ENCODE results near the gene HOXA5.

The HOXA5 gene

DNA sequence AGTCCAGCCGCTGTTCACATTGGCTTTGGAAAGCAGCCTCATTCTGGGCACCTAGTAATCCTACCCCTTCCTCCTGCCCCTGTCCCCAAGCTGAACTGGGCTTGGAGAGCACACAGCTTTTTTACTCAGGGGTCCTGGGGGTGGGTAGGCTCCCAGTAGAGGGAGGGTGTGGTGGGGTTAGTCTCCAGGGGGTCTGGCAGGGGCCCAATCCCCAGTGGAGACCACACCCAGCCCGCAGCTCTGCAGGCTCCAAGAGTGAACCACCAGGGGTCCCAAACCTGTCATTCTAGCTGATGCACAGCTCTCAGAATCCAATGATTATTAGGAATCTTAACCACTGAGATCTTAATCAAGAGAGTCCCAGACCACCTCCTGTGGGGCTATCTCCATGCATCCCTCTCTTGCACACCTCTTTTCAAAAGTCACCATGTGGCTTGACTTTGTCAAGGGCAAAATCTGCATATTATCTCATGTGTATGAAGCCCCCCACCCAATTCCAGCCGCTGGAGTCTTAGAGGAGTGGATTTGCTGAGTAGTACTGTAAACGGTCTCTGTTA, 38.9 kb upstream of the HOXA5 start:
- DNase-seq = no peak

- no peak for DNase-seq
Observed at GRCh38 chr7:27181795-27182275, 38.4 kb upstream of the HOXA5 start.

- DNase-seq = no peak
Observed at GRCh38 chr7:27180431-27181420, 37.2 kb upstream of the HOXA5 start.

GRCh38 chr7:27179503-27180430, 36.3 kb upstream of the HOXA5 start:
- peak; percentile 32 for DNase-seq

- DNase-seq = no peak
Observed at GRCh38 chr7:27179030-27179429, 35.5 kb upstream of the HOXA5 start.

DNA sequence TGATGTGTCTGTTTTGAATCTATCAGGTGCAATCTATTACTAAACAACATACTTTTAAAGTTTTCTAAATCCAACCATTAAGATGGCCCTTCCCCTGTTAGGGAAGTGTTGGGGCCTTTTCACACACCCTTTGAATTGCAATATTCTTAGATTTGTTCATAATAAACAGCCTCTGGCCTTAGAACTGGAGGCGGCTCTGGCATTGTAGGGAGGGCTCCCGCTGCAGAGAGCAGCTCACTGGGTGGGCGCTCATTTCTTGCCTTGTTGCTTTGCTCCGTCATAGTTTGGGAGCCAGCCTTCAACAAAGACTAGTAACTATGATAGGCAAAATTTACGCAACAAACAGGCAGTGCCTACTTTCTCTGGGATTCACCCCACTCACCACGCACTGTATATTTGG, 34.9 kb upstream of the HOXA5 start:
- no peak for DNase-seq

- no peak for DNase-seq
Observed at GRCh38 chr7:27177795-27178320, 34.4 kb upstream of the HOXA5 start.

- no peak for DNase-seq
Observed at GRCh38 chr7:27176962-27177794, 33.7 kb upstream of the HOXA5 start.

DNA sequence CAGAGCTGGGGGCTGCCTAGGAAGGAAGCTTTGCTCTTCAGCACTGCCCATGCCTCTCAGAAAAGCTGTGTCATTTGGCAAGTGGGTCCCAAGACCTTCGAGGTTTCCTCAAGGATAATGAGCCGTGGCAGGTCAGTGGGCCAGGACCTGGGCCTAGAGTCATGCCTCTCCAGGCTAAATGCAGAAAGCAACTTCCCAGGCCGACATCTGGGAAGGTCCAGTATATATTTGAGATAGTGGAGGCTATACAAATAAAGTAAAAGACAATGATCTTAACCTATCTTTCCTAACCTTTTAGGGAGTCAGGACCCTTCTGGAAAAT, 33.0 kb upstream of the HOXA5 start:
- DNase-seq = no peak

DNA sequence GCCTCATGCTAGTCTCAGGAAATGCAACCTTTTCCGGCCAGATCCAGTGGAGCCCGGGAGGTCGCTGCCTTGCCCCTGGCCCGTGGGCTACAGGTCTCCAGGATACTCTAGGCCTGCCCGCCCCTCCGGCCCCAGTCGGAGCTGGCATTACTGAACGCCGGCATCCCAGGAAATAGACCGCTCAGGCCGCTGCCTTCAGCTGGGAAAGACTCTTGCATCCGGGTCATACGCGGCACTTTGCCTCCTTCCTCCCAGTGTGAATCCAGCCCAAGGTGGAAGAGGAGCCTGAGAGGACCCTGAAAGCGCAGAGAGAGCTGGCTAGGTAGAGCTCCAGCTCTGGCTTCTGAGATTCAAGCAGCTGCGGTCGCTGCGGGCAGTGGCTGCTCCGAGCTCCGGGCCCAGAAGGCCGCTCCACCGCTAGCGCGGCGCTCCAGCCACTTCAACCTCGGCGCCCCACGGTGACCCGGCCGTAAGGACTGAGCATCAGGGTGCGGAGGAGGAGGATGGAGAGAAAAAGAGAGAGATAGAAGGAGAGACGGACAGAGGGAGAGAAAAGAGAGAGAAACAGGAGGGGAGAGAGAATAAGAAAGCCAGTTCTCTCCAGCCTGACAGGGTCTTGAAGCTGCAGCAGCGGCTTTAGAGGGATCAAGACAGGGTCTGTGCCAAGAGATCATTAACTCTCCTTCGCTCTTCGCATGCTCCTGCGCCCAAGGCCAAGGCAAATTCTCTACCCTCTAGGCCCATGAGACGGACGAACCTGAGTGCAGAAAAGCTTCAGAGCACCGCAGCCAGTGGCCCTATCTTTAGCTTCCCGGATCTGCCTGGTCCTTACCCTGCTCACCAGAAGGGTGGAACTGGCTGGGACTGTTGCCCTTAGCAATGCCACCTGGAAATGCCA, 32.4 kb upstream of the HOXA5 start:
- no peak for DNase-seq

- no peak for DNase-seq
Observed at GRCh38 chr7:27174874-27175625, 31.6 kb upstream of the HOXA5 start.

- DNase-seq = peak; percentile 41
Observed at GRCh38 chr7:27173956-27174873, 30.7 kb upstream of the HOXA5 start, which contains the start of gene HOXA10. TSS of gene HOXA10 (minus strand) at chr7:27174320. CDS start at chr7:27174306, 14 bp downstream.

- peak; percentile 42 for DNase-seq
Observed at GRCh38 chr7:27173511-27173955, 30.1 kb upstream of the HOXA5 start.

- peak; percentile 52 for DNase-seq
Observed at GRCh38 chr7:27172823-27173510, 29.5 kb upstream of the HOXA5 start.

- peak; percentile 18 for DNase-seq
Observed at GRCh38 chr7:27172315-27172774, 28.9 kb upstream of the HOXA5 start.

DNA sequence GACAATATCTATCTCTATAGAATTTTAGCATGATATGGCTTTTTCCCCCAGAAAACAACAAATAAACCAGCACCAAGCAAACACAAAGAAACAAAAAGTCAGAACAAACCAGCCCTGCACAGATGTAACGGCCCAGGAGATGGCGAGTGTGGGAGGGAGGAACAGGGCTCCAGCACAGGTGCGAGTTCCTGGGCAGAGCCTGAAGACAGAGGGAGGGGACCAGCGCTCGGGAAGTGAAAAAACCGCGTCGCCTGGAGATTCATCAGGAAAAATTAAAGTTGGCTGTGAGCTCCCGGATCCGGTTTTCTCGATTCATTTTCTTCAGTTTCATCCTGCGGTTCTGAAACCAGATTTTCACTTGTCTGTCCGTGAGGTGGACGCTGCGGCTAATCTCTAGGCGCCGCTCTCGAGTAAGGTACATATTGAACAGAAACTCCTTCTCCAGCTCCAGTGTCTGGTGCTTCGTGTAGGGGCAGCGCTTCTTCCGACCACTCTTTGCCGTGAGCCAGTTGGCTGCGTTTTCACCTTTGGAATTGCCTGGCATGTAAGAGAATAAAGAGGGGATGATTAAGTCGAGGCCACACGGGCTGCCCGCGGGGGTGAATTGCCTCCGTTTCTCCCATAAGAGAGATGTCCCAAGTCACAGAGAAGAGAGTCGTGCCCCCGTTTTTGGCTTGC, 28.3 kb upstream of the HOXA5 start:
- DNase-seq = no peak

GRCh38 chr7:27171325-27171636, 27.8 kb upstream of the HOXA5 start:
- no peak for DNase-seq
